HG02642 (cell line): ENCODE results near the gene CACNA1D.

Source experiments
- ATAC-seq: cut with Tn5 transposase; IDR thresholded peaks from one replicate; pipeline ENCODE4 v1.9.1; 2021; ENCODE audit warnings: mild to moderate bottlenecking; ENCODE audit not compliant: unreplicated experiment, poor library complexity

CACNA1D gene

GRCh38 chr3:53858096-53858741 is 363.8 kb downstream of the CACNA1D start:
- ATAC-seq, result no peak

- no peak for ATAC-seq
These were observed 364.8 kb downstream of the CACNA1D start for GRCh38 chr3:53859178-53859577.

- no peak for ATAC-seq
These were observed 365.8 kb downstream of the CACNA1D start for GRCh38 chr3:53860196-53860595.

- ATAC-seq, result no peak
These were observed 367.8 kb downstream of the CACNA1D start for GRCh38 chr3:53862241-53862640.

- ATAC-seq, result peak; percentile 55
These were observed 368.7 kb downstream of the CACNA1D start for GRCh38 chr3:53863145-53863544.
